Body of pancreas (tissue), 4 donors: ENCODE measurements around the gene AGBL4. TPM values are rescaled to one million over a fixed set of nuclear protein-coding genes. Genes with fewer than 3 reads are reported as not detected.
"Not testable (repeated sequence)": the region's sequence is repeated elsewhere in the genome, so short reads cannot be mapped to it uniquely, and the experiment has no call there.

Experiments
- ATAC-seq: fragments of 150-250 bp; one replicate; pipeline ENCODE4 v1.9.1; 2016
- DNase-seq, 4 donors: peaks; one replicate each; pipeline ENCODE4 v3.0.0-alpha.2; 2019
- H3K27ac ChIP-seq, 4 donors: fragments of 200-600 bp; sonication (generic); 1 replicate in 3 of 4; 2 replicates in 1 of 4; pipeline versions ENCODE4 v1.5.1 to v1.6.1; 2016 to 2019; ENCODE audit warnings: mild to moderate bottlenecking in 1 of 4, mixed read lengths in 1 of 4, moderate library complexity in 1 of 4
- H3K27me3 ChIP-seq, 2 donors: fragments of 200-600 bp; sonication (generic); one replicate each; pipeline ENCODE4 v1.6.0; 2016; ENCODE audit warnings: mild to moderate bottlenecking in 1 of 2
- H3K36me3 ChIP-seq, 2 donors: fragments of 200-600 bp; sonication (generic); replicated peaks in 1 of 2; 2 replicates each; pipeline ENCODE4 v1.5.1; 2016; ENCODE audit warnings: low read depth in 2 of 2; ENCODE audit not compliant: insufficient read depth in 1 of 2
- H3K4me1 ChIP-seq: fragments of 200-600 bp; sonication (generic); one replicate; pipeline ENCODE4 v1.6.0; 2016
- H3K4me3 ChIP-seq, 2 donors: fragments of 200-600 bp; sonication (generic); 1 replicate in 1 of 2; 2 replicates in 1 of 2; pipeline ENCODE4 v1.5.1; 2016 to 2019
- H3K9me3 ChIP-seq, 3 donors: fragments of 200-600 bp; sonication (generic); 1 replicate in 2 of 3; 2 replicates in 1 of 3; pipeline ENCODE4 v1.5.1; 2016
- POLR2A ChIP-seq, 3 donors: fragments of 450-650 bp; IDR thresholded peaks; one replicate each; pipeline ENCODE4 v1.6.1; 2016; ENCODE audit warnings: antibody characterized with exemption in 3 of 3, mild to moderate bottlenecking in 2 of 3
- WGBS, 2 donors: methylation state at CpG; one replicate each; pipeline ENCODE4 v1.1.5; 2017; 5-methylcytosine and 5-hydroxymethylcytosine counted together
- intact Hi-C: fragments of 100-400 bp; cut with DNase I; formaldehyde crosslinking; loops from one replicate; pipeline ENCODE4 v1.15.1; 2023
- total RNA-seq, 2 donors: library from RNA; depleted of rRNA; stranded (reverse); fragments of >200 nt; gene quantifications; one replicate each; pipeline ENCODE4 v1.1.0, GENCODE V29; 2016
- TF ChIP-seq, protein P1 (sequence below), 7 experiments: fragments of 450-650 bp in 4 of 7; fragments of 200-600 bp in 3 of 7; sonication (generic) in 3 of 7; IDR thresholded peaks; one replicate each; pipeline ENCODE4 v1.5.1; 2016 to 2019; ENCODE audit warnings: antibody characterized with exemption in 7 of 7

The AGBL4 gene
- total RNA-seq, 2 donors from 2014 or later, result 0.33 to 0.78 TPM

- no peaks in the 10 kb centered on the region for H3K9me3 ChIP-seq
- no peak overlapping the region for H3K27ac ChIP-seq
- H3K4me1 ChIP-seq, result no peaks in the 10 kb centered on the region
- DNase-seq (no peak), ATAC-seq (no peak)
- TF ChIP-seq POLR2A (IDR thresholded peaks at IDR 0.05), result no peak
- TF ChIP-seq, protein P1, sequence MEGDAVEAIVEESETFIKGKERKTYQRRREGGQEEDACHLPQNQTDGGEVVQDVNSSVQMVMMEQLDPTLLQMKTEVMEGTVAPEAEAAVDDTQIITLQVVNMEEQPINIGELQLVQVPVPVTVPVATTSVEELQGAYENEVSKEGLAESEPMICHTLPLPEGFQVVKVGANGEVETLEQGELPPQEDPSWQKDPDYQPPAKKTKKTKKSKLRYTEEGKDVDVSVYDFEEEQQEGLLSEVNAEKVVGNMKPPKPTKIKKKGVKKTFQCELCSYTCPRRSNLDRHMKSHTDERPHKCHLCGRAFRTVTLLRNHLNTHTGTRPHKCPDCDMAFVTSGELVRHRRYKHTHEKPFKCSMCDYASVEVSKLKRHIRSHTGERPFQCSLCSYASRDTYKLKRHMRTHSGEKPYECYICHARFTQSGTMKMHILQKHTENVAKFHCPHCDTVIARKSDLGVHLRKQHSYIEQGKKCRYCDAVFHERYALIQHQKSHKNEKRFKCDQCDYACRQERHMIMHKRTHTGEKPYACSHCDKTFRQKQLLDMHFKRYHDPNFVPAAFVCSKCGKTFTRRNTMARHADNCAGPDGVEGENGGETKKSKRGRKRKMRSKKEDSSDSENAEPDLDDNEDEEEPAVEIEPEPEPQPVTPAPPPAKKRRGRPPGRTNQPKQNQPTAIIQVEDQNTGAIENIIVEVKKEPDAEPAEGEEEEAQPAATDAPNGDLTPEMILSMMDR (IDR thresholded peaks at IDR 0.05), result no peak
- H3K27me3 ChIP-seq, result no peaks in the 10 kb centered on the region
- intact Hi-C loops, result no loop called here
- 60 to 61% methylated on average over 4 of the region's 4 CpGs for WGBS, 2 donors
- no peaks in the 10 kb centered on the region for H3K36me3 ChIP-seq
- H3K4me3 ChIP-seq, result no peak overlapping the region
Observed at GRCh38 chr1:49339043-49339442, 684.7 kb downstream of the AGBL4 start.

DNA sequence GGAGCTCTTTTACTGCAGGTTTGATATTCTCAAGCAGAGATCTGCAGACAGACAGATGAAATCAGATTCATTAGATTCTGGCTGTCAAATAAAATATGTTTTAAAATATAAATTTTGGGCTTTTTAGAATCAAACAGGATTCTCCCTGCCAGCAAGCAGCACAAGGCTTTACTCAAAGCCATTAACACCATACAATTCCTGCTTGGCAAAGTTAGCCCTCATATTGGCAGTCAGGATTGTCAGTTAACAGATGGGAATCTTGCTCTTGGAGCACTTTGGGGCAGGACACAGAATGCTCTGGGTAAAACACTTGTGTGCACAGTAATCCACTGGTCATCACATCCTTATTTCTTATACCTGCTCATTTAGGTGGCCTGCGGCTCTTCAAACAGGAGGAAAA, 686.5 kb downstream of the AGBL4 start:
- Histone ChIP-seq H3K9me3 (no peaks in the 10 kb centered on the region), H3K27ac (no peak overlapping the region), H3K4me3 (no peak overlapping the region), H3K27me3 (no peaks in the 10 kb centered on the region), H3K36me3 (no peaks in the 10 kb centered on the region), H3K4me1 (no peaks in the 10 kb centered on the region)
- intact Hi-C loops, result no loop called here
- 89 to 95% methylated on average over 1 of the region's 1 CpG for WGBS, 2 donors
- no peak for TF ChIP-seq POLR2A (IDR thresholded peaks at IDR 0.05)
- DNase-seq (no peak), ATAC-seq (no peak)

- intact Hi-C loops, result no loop called here
- Histone ChIP-seq H3K27ac (no peak overlapping the region), H3K27me3 (no peaks in the 10 kb centered on the region), H3K36me3 (no peaks in the 10 kb centered on the region), H3K9me3 (no peaks in the 10 kb centered on the region), H3K4me3 (no peak overlapping the region), H3K4me1 (no peaks in the 10 kb centered on the region)
- DNase-seq (no peak), ATAC-seq (no peak)
- 47 to 49% methylated on average over 2 of the region's 2 CpGs for WGBS, 2 donors
- TF ChIP-seq POLR2A (IDR thresholded peaks at IDR 0.05), result no peak
- TF ChIP-seq, protein P1 (IDR thresholded peaks at IDR 0.05), result no peak
Observed at GRCh38 chr1:49333906-49334305, 689.8 kb downstream of the AGBL4 start.

DNA sequence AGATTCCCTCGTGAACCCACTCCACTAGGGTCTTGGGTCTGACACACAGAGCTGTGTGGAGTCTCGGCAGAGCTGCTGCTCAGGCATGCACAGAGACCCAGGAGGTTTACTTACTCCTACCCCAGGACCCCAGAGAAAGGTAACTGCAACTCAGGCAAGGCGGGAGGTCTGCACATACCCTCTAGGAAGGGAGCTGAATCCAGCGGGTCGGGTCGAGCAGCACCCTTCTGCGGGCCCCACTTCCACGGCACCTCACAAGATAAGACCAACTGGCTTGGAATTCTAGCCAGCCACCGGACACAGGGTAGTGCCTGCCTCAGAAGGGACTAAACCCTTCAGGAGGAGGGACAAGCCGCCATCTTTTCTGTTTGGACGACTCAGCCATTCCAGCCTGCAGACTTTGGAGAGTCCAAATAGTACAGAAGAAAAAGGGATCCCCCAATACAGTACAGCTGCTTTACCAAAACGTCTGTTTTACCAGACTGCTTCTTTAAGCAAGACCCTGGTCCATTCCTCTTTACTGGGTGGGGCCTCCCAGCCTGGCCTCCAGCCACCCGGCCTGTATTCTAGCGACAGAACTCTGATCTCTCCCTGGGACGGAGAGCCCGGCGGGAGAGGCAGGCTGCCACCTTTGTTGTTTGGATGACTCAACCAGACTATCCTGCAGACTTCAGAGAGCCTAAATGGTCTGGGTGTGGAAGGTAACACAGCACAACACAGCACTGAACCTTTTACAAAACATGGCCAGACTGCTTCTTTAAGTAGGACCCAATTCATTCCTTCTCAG, 692.5 kb downstream of the AGBL4 start:
- Histone ChIP-seq H3K4me3 (no peak overlapping the region), H3K9me3 (no peaks in the 10 kb centered on the region), H3K27ac (no peak overlapping the region), H3K27me3 (no peaks in the 10 kb centered on the region), H3K4me1 (no peaks in the 10 kb centered on the region), H3K36me3 (no peaks in the 10 kb centered on the region)
- no peak for DNase-seq
- TF ChIP-seq, protein P1 (IDR thresholded peaks at IDR 0.05), result no peak
- no peak for TF ChIP-seq POLR2A (IDR thresholded peaks at IDR 0.05)
- WGBS, 2 donors, result 82 to 92% methylated on average over 8 to 17 of the region's 17 CpGs
- intact Hi-C loops, result no loop called here
- no peak for ATAC-seq

GRCh38 chr1:49323925-49324540, 699.7 kb downstream of the AGBL4 start:
- Histone ChIP-seq H3K9me3 (no peaks in the 10 kb centered on the region), H3K4me1 (no peaks in the 10 kb centered on the region), H3K36me3 (no peaks in the 10 kb centered on the region), H3K27me3 (no peaks in the 10 kb centered on the region), H3K27ac (no peak overlapping the region), H3K4me3 (no peak overlapping the region)
- WGBS, 2 donors, result 48 to 56% methylated on average over 2 of the region's 2 CpGs
- DNase-seq, result peak in 2 of 4 donors; percentile 3 to 9
- TF ChIP-seq, protein P1 (IDR thresholded peaks at IDR 0.05), result no peak
- TF ChIP-seq POLR2A (IDR thresholded peaks at IDR 0.05), result no peak
- no peak for ATAC-seq
- intact Hi-C loops, result no loop called here

DNA sequence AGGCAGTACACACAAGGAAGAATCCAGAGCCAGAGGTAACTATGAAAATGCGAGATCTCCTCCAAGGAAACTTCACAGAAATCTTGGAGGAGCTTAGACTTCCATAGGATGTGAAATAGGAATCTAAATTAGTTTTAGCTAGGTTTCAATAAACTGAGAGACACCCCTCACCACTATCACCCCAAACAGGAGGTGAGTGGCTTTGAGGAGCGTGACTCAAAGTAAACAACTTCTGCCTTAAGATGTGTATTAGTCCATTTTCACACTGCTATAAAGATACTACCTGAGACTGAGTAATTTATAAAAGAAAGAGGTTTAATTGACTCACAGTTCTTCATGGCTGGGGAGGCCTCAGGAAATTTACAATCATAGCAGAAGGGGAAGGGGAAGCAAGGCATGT, 703.3 kb downstream of the AGBL4 start:
- not testable (repeated sequence) for ATAC-seq

More for the DNA sequence above, 703.3 kb downstream of the AGBL4 start:
- H3K9me3 ChIP-seq, DNase-seq, H3K27me3 ChIP-seq, H3K4me1 ChIP-seq, H3K4me3 ChIP-seq, H3K36me3 ChIP-seq, intact Hi-C loops, H3K27ac ChIP-seq: not testable (repeated sequence)
- 89 to 91% methylated on average over 2 of the region's 2 CpGs for WGBS, 2 donors
